ENCODE measurements around the gene CACNA1C.

- TF ChIP-seq CTCF (IDR thresholded peaks at IDR 0.05) (no peak), POLR2A (IDR thresholded peaks at IDR 0.05) (no peak), EP300 (IDR thresholded peaks at IDR 0.05) (no peak)
Measured at GRCh38 chr12:2617365-2617764, 564.6 kb downstream of the CACNA1C start.

All from tibial nerve (tissue), 4 donors.